ENCODE measurements around the gene FAM161B. TPM values are rescaled to one million over a fixed set of nuclear protein-coding genes. Genes with fewer than 3 reads are reported as not detected.

Gene FAM161B
- total and polyA plus RNA-seq, 2 donors from 2014 or later, result 3.2 to 8.2 TPM

- H3K36me3 ChIP-seq (ENCODE audit: control insufficient read depth in 2 of 3, insufficient read depth in 3 of 3, low read length in 3 of 3), result peaks cover 3 to 54% (median 35%) of the 10 kb centered on the region in 3 donors
- H3K27ac ChIP-seq (ENCODE audit: low read depth in 2 of 2, low read length in 2 of 2), result no peak overlapping the region
- no peak overlapping the region for H3K9ac ChIP-seq (ENCODE audit: low read length in 3 of 3)
- H3K27me3 ChIP-seq (ENCODE audit: control insufficient read depth, insufficient read depth, low read length), result no peaks in the 10 kb centered on the region
- no peak overlapping the region for H3K4me3 ChIP-seq (ENCODE audit: low read length in 3 of 3)
- DNase-seq (no peak), FAIRE-seq (no peak)
- no peaks in the 10 kb centered on the region for H3K9me3 ChIP-seq (ENCODE audit: control insufficient read depth in 2 of 3, insufficient read depth in 1 of 3, low read length in 3 of 3)
- intact Hi-C loops (cut with DNase I), result no loop called here
- no peak for TF ChIP-seq CTCF (IDR thresholded peaks at IDR 0.05; ENCODE audit: borderline replicate concordance, extremely low read depth, insufficient read depth)
- no peaks in the 10 kb centered on the region for H3K4me1 ChIP-seq (ENCODE audit: control insufficient read depth in 2 of 3, insufficient read depth in 2 of 3, low read depth in 1 of 3, low read length in 3 of 3)
Observed at GRCh38 chr14:73955674-73956073, 5.8 kb upstream of the FAM161B start.

- H3K36me3 ChIP-seq (ENCODE audit: control insufficient read depth in 2 of 3, insufficient read depth in 3 of 3, low read length in 3 of 3), result peaks cover 3 to 39% (median 21%) of the 10 kb centered on the region in 3 donors
- H3K27ac ChIP-seq (ENCODE audit: low read depth in 2 of 2, low read length in 2 of 2), result no peak overlapping the region
- no peak for TF ChIP-seq CTCF (IDR thresholded peaks at IDR 0.05; ENCODE audit: borderline replicate concordance, extremely low read depth, insufficient read depth)
- FAIRE-seq (no peak), DNase-seq (no peak)
- no peak overlapping the region for H3K4me3 ChIP-seq (ENCODE audit: low read length in 3 of 3)
- intact Hi-C loops (cut with DNase I), result no loop called here
- H3K27me3 ChIP-seq (ENCODE audit: control insufficient read depth, insufficient read depth, low read length), result no peaks in the 10 kb centered on the region
- H3K9me3 ChIP-seq (ENCODE audit: control insufficient read depth in 2 of 3, insufficient read depth in 1 of 3, low read length in 3 of 3), result no peaks in the 10 kb centered on the region
- no peak overlapping the region for H3K9ac ChIP-seq (ENCODE audit: low read length in 3 of 3)
- H3K4me1 ChIP-seq (ENCODE audit: control insufficient read depth in 2 of 3, insufficient read depth in 2 of 3, low read depth in 1 of 3, low read length in 3 of 3), result no peaks in the 10 kb centered on the region
Observed at GRCh38 chr14:73953731-73954130, 3.8 kb upstream of the FAM161B start.

GRCh38 chr14:73945159-73945670 is 4.7 kb downstream of the FAM161B start:
- no peaks in the 10 kb centered on the region for H3K27me3 ChIP-seq (ENCODE audit: control insufficient read depth, insufficient read depth, low read length)
- H3K9me3 ChIP-seq (ENCODE audit: control insufficient read depth in 2 of 3, insufficient read depth in 1 of 3, low read length in 3 of 3), result no peaks in the 10 kb centered on the region
- no peak overlapping the region for H3K27ac ChIP-seq (ENCODE audit: low read depth in 2 of 2, low read length in 2 of 2)
- TF ChIP-seq CTCF (IDR thresholded peaks at IDR 0.05; ENCODE audit: borderline replicate concordance, extremely low read depth, insufficient read depth), result no peak
- DNase-seq (no peak), FAIRE-seq (no peak)
- H3K4me3 ChIP-seq (ENCODE audit: low read length in 3 of 3), result no peak overlapping the region
- peaks cover 0 to 26% (median 7%) of the 10 kb centered on the region in 3 donors for H3K36me3 ChIP-seq (ENCODE audit: control insufficient read depth in 2 of 3, insufficient read depth in 3 of 3, low read length in 3 of 3)
- no peaks in the 10 kb centered on the region for H3K4me1 ChIP-seq (ENCODE audit: control insufficient read depth in 2 of 3, insufficient read depth in 2 of 3, low read depth in 1 of 3, low read length in 3 of 3)
- H3K9ac ChIP-seq (ENCODE audit: low read length in 3 of 3), result no peak overlapping the region
- intact Hi-C loops (cut with DNase I), result no loop called here
